Mucosa of stomach (tissue), 1 donor: ENCODE data around the gene CDC42SE1.

ENCODE experiments used
- H3K27me3 ChIP-seq: one replicate; pipeline ENCODE4 v1.7.0; 2013; ENCODE audit warnings: mild to moderate bottlenecking, low read length; ENCODE audit not compliant: control insufficient read depth, insufficient read depth
- H3K36me3 ChIP-seq: one replicate; pipeline ENCODE4 v1.7.0; 2013; ENCODE audit warnings: low read length; ENCODE audit not compliant: control insufficient read depth, insufficient read depth
- H3K4me1 ChIP-seq: one replicate; pipeline ENCODE4 v1.7.0; 2013; ENCODE audit warnings: mild to moderate bottlenecking, low read length; ENCODE audit not compliant: control insufficient read depth, insufficient read depth
- H3K4me3 ChIP-seq: one replicate; pipeline ENCODE4 v1.7.0; 2013; ENCODE audit warnings: low read length
- H3K9ac ChIP-seq: one replicate; pipeline ENCODE4 v1.7.0; 2013; ENCODE audit warnings: mild to moderate bottlenecking, low read length, moderate library complexity
- H3K9me3 ChIP-seq: one replicate; pipeline ENCODE4 v1.7.0; 2013; ENCODE audit warnings: mild to moderate bottlenecking, low read length, moderate library complexity; ENCODE audit not compliant: control insufficient read depth
- donor health status: Pancreatic carcinoma.

CDC42SE1 gene

DNA sequence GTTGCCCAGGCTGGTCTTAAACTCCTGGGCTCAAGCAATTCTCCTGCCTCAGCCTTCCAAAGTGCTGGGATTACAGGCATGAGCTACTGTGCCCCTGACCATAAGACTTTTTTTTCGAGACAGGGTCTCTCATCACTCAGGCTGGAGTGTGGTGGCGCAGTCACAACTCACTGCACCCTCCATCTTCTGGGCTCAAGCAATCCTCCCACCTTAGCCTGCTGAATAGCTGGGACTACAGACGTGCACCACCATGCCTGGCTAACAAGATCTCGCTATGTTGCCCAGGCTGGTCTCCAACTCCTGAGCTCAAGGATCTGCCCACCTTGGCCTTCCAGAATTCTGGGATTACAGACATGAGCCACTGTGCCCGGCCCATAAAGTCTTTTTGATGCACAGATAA lies 10.0 kb downstream of the CDC42SE1 start:
- Histone ChIP-seq H3K9me3 (no peaks in the 10 kb centered on the region), H3K4me1 (peaks cover 27% of the 10 kb centered on the region), H3K9ac (no peak overlapping the region), H3K27me3 (no peaks in the 10 kb centered on the region), H3K4me3 (no peak overlapping the region), H3K36me3 (peaks cover 6% of the 10 kb centered on the region)

DNA sequence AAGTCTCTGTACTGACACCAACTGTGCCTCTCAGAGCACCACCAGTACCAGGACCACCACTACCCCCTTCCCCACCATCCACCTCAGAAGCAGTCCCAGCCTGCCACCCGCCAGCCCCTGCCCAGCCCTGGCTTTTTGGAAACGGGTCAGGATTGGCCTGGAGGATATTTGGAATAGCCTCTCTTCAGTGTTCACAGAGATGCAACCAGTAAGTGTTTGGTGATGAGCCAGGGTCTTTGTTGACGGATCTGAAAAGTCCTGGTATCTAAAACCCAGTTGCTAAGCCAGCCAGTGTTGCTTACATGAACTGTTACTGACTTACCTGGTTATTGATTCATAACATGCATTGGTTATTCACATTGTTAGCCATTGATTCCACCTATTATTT lies 10.8 kb downstream of the CDC42SE1 start:
- H3K4me1 ChIP-seq, result peaks cover 20% of the 10 kb centered on the region
- peak overlapping the region; percentile 92 for H3K9ac ChIP-seq
- H3K4me3 ChIP-seq, result peak overlapping the region; percentile 86
- no peaks in the 10 kb centered on the region for H3K9me3 ChIP-seq
- H3K36me3 ChIP-seq, result no peaks in the 10 kb centered on the region
- H3K27me3 ChIP-seq, result no peaks in the 10 kb centered on the region

DNA sequence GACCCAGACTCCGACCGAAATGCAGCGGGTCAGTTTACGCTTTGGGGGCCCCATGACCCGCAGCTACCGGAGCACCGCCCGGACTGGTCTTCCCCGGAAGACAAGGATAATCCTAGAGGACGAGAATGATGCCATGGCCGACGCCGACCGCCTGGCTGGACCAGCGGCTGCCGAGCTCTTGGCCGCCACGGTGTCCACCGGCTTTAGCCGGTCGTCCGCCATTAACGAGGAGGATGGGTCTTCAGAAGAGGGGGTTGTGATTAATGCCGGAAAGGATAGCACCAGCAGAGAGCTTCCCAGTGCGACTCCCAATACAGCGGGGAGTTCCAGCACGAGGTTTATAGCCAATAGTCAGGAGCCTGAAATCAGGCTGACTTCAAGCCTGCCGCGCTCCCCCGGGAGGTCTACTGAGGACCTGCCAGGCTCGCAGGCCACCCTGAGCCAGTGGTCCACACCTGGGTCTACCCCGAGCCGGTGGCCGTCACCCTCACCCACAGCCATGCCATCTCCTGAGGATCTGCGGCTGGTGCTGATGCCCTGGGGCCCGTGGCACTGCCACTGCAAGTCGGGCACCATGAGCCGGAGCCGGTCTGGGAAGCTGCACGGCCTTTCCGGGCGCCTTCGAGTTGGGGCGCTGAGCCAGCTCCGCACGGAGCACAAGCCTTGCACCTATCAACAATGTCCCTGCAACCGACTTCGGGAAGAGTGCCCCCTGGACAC lies 11.3 kb downstream of the CDC42SE1 start:
- Histone ChIP-seq H3K9ac (peak overlapping the region; percentile 92), H3K4me1 (peaks cover 20% of the 10 kb centered on the region), H3K9me3 (no peaks in the 10 kb centered on the region), H3K4me3 (peak overlapping the region; percentile 86), H3K36me3 (no peaks in the 10 kb centered on the region), H3K27me3 (no peaks in the 10 kb centered on the region)

DNA sequence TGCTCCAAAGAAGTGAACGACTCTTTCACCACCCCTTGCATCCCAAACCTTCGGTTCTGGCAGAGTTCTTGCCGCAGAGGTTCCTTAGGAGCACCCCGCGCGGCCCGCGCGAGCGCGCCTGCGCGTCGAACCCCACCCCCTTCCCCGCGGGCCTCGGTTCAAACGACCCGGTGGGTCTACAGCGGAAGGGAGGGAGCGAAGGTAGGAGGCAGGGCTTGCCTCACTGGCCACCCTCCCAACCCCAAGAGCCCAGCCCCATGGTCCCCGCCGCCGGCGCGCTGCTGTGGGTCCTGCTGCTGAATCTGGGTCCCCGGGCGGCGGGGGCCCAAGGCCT lies 11.9 kb downstream of the CDC42SE1 start, which contains the start of gene C1orf56:
Gene C1orf56, plus strand, starts transcription at position 161 of the 334 bp plus-strand sequence. Its CDS starts 97 bp downstream, at position 258.
- Histone ChIP-seq H3K9me3 (no peaks in the 10 kb centered on the region), H3K4me1 (peaks cover 20% of the 10 kb centered on the region), H3K4me3 (peak within 1 kb of the TSS; percentile 86), H3K27me3 (no peaks in the 10 kb centered on the region), H3K9ac (peak within 1 kb of the TSS; percentile 92), H3K36me3 (no peaks in the 10 kb centered on the region)

DNA sequence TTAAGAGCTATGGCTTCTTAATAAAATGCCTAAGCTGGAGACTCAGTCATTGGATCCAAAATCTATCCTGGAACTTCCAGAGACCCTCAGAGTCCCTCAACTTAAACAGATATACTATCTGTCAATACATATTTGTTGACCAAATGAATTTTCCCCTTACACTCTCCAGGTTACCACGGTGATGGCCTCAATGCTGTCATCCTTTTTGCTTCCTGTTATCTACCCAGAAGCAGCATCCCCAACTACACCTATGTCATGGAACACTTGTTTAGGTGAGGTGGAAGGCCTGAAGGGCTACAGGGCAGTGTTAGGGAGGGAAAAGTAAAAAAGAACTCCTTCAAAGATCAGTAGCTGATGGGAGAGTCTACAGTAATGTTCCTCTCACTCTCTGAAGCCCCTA lies 16.3 kb downstream of the CDC42SE1 start:
- Histone ChIP-seq H3K4me1 (peaks cover 7% of the 10 kb centered on the region), H3K4me3 (no peak overlapping the region), H3K9me3 (no peaks in the 10 kb centered on the region), H3K9ac (no peak overlapping the region), H3K27me3 (no peaks in the 10 kb centered on the region), H3K36me3 (no peaks in the 10 kb centered on the region)

DNA sequence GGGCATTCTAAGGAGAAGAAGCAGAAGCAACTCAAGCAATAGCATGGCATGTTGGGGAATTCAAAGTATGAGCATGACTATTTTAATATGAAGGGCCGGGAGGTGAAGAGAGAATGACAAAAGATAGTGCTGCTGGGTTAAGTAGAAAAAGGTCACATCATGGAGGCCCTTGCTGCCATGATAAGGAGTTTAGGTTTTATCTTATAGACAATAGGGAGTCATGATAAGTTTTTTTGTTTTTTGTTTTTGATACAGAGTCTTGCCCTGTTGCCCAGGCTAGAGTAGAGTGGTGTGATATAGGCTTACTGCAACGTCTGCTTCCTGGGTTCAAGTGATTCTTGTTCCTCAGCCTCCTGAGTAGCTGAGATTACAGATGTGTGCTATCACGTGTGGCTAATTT lies 19.9 kb downstream of the CDC42SE1 start:
- Histone ChIP-seq H3K4me1 (peaks cover 15% of the 10 kb centered on the region), H3K4me3 (no peak overlapping the region), H3K9me3 (no peaks in the 10 kb centered on the region), H3K27me3 (no peaks in the 10 kb centered on the region), H3K9ac (no peak overlapping the region), H3K36me3 (no peaks in the 10 kb centered on the region)

DNA sequence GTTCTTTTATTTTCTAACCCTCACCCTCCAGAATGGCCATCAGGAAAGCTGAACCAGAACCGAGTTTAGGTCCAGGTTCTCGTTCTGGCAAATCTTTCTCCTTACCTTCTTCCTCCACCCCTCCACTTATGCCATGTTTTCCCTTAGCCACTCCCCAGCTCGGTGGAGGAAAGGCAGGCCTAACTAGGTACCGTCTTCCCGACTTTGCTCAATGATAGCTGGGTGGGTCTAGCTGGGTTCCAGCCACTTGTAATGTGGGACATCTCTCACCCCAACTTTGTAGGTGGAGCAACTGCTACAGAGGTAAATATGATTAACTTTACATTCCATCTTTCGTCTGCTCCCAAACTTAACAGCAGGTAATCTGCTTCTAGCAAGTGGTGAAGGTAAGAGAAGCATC lies 22.4 kb downstream of the CDC42SE1 start:
- H3K9ac ChIP-seq, result no peak overlapping the region
- no peaks in the 10 kb centered on the region for H3K36me3 ChIP-seq
- no peaks in the 10 kb centered on the region for H3K27me3 ChIP-seq
- no peak overlapping the region for H3K4me3 ChIP-seq
- peaks cover 15% of the 10 kb centered on the region for H3K4me1 ChIP-seq
- H3K9me3 ChIP-seq, result no peaks in the 10 kb centered on the region

DNA sequence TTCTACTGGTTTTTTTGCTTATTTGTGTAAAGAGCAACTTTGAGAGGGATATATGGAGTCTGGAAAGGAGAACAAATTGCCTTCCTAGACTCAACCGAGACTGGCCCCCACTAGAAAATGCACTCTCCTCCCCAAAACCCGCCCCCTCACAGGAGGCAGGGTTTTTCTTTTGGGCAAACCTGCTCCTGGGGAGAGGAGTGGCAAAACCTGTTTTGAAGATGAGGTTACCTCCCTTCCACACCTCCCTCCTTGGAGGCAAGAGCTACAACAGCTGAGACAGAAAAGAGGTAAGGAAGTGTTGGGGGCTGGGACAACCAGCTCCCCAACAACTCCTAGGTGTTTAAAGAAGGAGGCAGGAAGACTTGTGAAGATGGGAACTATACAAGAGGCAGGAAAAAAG lies 23.1 kb downstream of the CDC42SE1 start, which contains the start of gene BNIPL:
Gene BNIPL, plus strand, starts transcription at position 231 of the 400 bp plus-strand sequence. Its CDS starts 140 bp downstream, at position 371.
- Histone ChIP-seq H3K27me3 (no peaks in the 10 kb centered on the region), H3K36me3 (no peaks in the 10 kb centered on the region), H3K4me3 (no peak within 1 kb of the TSS), H3K4me1 (peaks cover 15% of the 10 kb centered on the region), H3K9ac (no peak within 1 kb of the TSS), H3K9me3 (no peaks in the 10 kb centered on the region)

DNA sequence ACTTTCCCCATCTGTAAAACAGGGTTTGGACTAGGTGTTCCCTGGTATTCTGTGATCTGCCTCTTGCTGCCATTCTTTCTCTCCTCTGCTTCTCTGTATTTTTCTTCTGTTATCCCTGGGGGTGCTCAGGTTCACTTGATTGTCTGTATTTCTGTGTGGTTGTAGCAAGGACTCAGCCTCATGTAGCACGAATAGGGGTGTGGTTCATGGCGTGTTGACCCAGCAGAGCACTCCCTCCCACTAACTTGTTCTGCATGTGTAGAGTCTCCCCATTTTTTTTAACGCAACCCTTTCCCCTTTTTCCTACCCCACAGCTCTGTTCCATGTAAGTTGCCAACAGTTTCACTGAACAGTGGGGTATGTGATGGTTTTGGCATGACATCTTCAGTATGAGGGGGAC lies 24.3 kb downstream of the CDC42SE1 start:
- H3K9ac ChIP-seq, result no peak overlapping the region
- H3K4me1 ChIP-seq, result peaks cover 15% of the 10 kb centered on the region
- no peak overlapping the region for H3K4me3 ChIP-seq
- no peaks in the 10 kb centered on the region for H3K36me3 ChIP-seq
- no peaks in the 10 kb centered on the region for H3K27me3 ChIP-seq
- H3K9me3 ChIP-seq, result no peaks in the 10 kb centered on the region

DNA sequence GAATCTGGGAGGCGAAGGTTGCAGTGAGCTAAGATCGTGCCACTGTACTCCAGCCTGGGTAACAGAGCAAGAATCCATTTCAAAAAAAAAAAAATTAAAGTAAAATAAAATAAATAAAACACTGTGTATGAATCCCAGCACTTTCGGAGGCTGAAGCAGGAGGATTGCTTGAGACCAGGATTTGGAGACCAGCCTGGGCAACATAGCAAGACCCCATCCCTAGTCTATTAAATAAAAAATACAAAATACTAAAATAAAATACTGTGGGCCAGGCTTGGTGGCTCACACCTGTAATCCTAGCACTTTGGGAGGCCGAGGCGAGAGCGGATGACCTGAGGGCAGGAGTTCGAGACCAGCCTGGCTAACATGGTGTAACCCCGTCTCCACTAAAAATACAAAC lies 27.3 kb downstream of the CDC42SE1 start:
- H3K9ac ChIP-seq, result no peak overlapping the region
- no peaks in the 10 kb centered on the region for H3K27me3 ChIP-seq
- H3K4me3 ChIP-seq, result no peak overlapping the region
- H3K4me1 ChIP-seq, result peaks cover 15% of the 10 kb centered on the region
- no peaks in the 10 kb centered on the region for H3K9me3 ChIP-seq
- H3K36me3 ChIP-seq, result no peaks in the 10 kb centered on the region

DNA sequence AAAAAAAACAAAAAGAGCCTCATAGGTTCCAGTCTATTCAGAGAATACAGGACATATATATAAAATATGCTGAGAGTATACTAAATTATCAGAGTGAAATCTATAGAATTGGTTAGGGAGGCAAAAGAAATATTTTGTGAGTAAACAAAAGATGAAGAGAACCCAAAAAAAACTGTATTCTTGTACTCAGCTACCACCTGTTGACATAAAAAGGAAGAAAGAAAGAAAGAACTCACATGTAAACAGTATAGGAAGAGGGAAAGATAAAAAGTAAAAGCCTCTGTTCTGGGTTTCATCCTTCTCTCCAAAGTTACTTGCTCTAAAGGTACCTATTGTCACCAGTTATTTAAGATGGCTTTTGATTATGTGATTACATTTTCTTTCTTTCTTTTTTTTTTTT lies 33.0 kb downstream of the CDC42SE1 start:
- Histone ChIP-seq H3K9me3 (no peaks in the 10 kb centered on the region), H3K36me3 (no peaks in the 10 kb centered on the region), H3K9ac (no peak overlapping the region), H3K4me1 (peaks cover 7% of the 10 kb centered on the region), H3K27me3 (no peaks in the 10 kb centered on the region), H3K4me3 (no peak overlapping the region)

DNA sequence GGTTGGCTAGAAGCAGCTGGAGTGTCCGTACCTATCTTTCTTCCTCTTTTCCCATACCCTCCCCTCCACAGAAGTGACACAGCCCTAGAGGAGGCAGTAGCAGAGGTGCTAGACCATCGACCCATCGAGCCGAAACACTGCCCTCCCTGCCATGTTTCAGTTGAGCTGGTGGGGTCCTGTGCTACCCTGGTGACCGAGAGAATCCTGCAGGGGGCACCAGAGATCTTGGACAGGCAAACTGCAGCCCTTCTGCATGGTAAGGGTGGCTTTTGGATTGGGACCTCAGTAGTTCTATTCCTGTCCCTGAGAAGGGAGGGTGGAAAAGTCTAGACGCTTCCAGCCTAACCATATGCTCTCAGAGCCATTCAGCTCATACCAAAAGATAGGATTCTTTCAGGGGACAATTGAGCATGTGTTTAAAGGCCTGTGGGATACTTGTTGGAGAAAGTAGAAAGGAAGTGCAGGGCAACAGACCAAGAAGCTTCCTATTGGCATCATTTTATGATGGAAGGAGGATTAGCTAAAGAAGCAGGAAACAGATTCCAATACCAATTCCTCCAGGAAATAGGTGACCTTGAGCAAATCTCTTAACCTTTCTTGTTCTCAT lies 34.8 kb downstream of the CDC42SE1 start:
- peak overlapping the region; percentile 41 for H3K9ac ChIP-seq
- no peaks in the 10 kb centered on the region for H3K36me3 ChIP-seq
- H3K27me3 ChIP-seq, result no peaks in the 10 kb centered on the region
- H3K9me3 ChIP-seq, result no peaks in the 10 kb centered on the region
- H3K4me3 ChIP-seq, result no peak overlapping the region
- H3K4me1 ChIP-seq, result peaks cover 7% of the 10 kb centered on the region
